Left ventricle myocardium inferior (tissue), 1 donor: ENCODE measurements around the gene FOXD3. TPM values are rescaled to one million over a fixed set of nuclear protein-coding genes. Genes with fewer than 3 reads are reported as not detected.

ENCODE experiments used
- DNase-seq: peaks from one replicate; pipeline ENCODE4 v3.0.0-alpha.2; 2020
- H3K27ac ChIP-seq: fragments of 200-600 bp; replicated peaks from 2 replicates; pipeline ENCODE4 v1.8.0; 2021
- H3K27me3 ChIP-seq: fragments of 200-600 bp; 2 replicates; pipeline ENCODE4 v1.8.0; 2021; ENCODE audit warnings: low read depth
- H3K36me3 ChIP-seq: fragments of 200-600 bp; 2 replicates; pipeline ENCODE4 v1.8.0; 2021
- H3K4me1 ChIP-seq: fragments of 200-600 bp; 2 replicates; pipeline ENCODE4 v1.8.0; 2021
- H3K4me3 ChIP-seq: fragments of 200-600 bp; 2 replicates; pipeline ENCODE4 v1.8.0; 2021; ENCODE audit warnings: mild to moderate bottlenecking, moderate library complexity
- H3K9me3 ChIP-seq: fragments of 200-600 bp; replicated peaks from 2 replicates; pipeline ENCODE4 v1.8.0; 2021
- intact Hi-C: fragments of 100-400 bp; cut with micrococcal nuclease; formaldehyde crosslinking; loops from one replicate; pipeline ENCODE4 v1.11.0; 2022
- total RNA-seq: library from RNA; stranded (reverse); fragmentation: NEBNext Ultra II Directional; extraction: Animal tissue kit (Norgen Biotek cat#: 25700); gene quantifications from one replicate; pipeline ENCODE4 v1.2.1, GENCODE V29; 2021
- TF ChIP-seq, protein P1 (sequence below): fragments of 200-600 bp; IDR thresholded peaks from 2 replicates; pipeline ENCODE4 v1.8.0; 2021; ENCODE audit warnings: antibody characterized with exemption, mild to moderate bottlenecking, borderline replicate concordance
- donor health status: DM: no; HTN: yes; CAD: no; lungs with severe emphysema.

The FOXD3 gene
- total RNA-seq, 1 donor from 2014 or later = 0.11 TPM

DNA sequence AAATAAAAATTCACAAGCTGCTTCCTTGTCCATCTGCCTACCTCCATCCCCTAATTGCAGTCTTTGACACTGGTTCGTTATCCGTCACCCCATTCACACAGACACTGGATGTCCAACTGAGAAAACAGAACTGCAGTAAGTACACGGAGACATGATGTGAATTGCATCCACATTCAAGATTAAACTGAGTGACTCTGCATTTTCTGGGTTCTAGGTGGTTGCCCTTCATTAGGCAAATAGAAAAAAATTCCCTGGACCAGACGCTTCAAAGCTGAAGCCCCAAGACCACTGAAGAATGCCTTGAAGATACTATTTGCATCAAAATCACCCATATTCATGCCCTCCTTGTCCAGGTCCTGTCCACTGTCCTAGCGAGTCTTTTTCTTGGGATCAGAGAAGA lies 37.2 kb downstream of the FOXD3 start:
- H3K4me1 ChIP-seq = no peaks in the 10 kb centered on the region
- H3K9me3 ChIP-seq = no peaks in the 10 kb centered on the region
- no peak overlapping the region for H3K27ac ChIP-seq
- H3K27me3 ChIP-seq = peaks cover 65% of the 10 kb centered on the region
- no peak for DNase-seq
- H3K36me3 ChIP-seq = no peaks in the 10 kb centered on the region
- TF ChIP-seq, protein P1, sequence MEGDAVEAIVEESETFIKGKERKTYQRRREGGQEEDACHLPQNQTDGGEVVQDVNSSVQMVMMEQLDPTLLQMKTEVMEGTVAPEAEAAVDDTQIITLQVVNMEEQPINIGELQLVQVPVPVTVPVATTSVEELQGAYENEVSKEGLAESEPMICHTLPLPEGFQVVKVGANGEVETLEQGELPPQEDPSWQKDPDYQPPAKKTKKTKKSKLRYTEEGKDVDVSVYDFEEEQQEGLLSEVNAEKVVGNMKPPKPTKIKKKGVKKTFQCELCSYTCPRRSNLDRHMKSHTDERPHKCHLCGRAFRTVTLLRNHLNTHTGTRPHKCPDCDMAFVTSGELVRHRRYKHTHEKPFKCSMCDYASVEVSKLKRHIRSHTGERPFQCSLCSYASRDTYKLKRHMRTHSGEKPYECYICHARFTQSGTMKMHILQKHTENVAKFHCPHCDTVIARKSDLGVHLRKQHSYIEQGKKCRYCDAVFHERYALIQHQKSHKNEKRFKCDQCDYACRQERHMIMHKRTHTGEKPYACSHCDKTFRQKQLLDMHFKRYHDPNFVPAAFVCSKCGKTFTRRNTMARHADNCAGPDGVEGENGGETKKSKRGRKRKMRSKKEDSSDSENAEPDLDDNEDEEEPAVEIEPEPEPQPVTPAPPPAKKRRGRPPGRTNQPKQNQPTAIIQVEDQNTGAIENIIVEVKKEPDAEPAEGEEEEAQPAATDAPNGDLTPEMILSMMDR = no peak
- intact Hi-C loops = no loop called here
- no peak overlapping the region for H3K4me3 ChIP-seq

DNA sequence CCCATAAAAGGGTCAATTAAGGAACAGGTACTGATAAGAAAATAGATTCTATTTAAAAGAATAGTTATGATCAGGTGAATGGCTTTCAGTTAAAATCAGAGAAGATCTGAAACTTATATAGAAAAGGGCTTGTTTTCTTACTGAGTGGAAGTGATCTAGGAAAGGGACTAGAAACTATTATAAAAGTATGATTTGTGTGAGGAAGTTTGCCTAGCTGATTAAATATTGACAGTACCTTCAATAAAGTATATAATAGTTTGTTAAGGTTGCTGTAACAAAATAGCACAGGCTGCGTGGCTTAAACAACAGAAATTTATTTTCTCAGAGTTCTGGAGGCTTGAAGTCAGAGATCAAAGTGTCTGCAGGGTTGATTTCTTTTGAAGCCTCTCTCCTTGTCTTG lies 39.7 kb downstream of the FOXD3 start:
- Histone ChIP-seq H3K36me3 (no peaks in the 10 kb centered on the region), H3K27me3 (peaks cover 46% of the 10 kb centered on the region), H3K9me3 (no peaks in the 10 kb centered on the region), H3K27ac (no peak overlapping the region), H3K4me3 (no peak overlapping the region), H3K4me1 (peaks cover 2% of the 10 kb centered on the region)
- intact Hi-C loops = no loop called here
- TF ChIP-seq, protein P1 = no peak
- DNase-seq = no peak

DNA sequence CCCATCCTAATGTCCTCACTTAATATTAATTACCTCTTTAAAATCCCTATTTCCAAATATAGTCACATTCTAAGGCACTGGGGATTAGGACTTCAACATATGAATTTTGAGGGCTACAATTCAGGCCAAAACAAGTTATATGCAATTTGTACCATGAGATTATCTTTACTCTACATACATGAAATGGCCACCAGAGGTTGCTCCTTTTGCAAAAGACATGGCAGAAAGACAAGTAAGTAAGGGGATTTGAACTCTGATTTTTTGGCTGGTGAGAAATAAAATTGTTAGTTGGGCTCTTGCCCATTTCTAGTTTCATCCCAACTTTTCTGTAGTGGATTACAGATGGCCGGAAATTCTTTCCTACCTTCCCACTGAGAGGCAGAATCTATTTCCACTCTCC lies 40.2 kb downstream of the FOXD3 start:
- no peaks in the 10 kb centered on the region for H3K36me3 ChIP-seq
- no peaks in the 10 kb centered on the region for H3K9me3 ChIP-seq
- DNase-seq = no peak
- peaks cover 4% of the 10 kb centered on the region for H3K4me1 ChIP-seq
- H3K27me3 ChIP-seq = peaks cover 42% of the 10 kb centered on the region
- H3K4me3 ChIP-seq = no peak overlapping the region
- intact Hi-C loops = no loop called here
- no peak overlapping the region for H3K27ac ChIP-seq
- TF ChIP-seq, protein P1 = no peak

DNA sequence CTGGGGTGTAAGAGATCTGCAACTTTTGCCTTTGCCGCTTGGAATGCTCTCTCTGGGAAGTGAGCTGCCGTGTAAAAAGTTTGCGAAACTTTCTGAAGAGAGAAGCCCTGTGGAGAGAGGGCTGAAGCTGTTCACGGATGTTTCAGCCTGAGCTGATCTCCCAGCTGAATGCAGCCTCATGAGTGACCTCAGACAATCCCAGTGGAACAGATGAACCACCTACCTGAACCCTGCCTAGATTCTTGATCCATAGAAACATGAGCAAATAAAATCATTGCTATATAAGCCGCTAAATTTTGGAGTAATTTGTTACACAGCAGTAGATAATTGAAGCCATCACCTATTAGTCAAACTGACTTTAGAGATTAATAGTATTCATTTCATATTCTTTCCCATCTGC lies 40.6 kb downstream of the FOXD3 start:
- no peaks in the 10 kb centered on the region for H3K36me3 ChIP-seq

DNA sequence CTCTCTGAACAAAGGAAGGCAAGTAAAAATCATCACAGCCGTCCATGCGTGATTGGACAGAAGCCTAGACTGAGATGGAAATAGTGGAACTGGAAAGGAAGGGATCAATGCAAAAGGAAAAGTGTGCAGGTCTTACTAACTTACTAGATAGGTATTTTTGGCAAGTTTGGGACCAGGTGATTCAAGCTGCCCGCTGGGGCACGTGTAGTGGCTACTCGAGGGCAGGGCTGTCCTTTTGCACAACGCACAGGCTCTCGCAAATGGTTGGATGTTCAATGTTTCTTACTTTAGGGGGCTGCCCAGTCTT lies 44.5 kb downstream of the FOXD3 start:
- intact Hi-C loops = no loop called here
- Histone ChIP-seq H3K4me3 (peak overlapping the region; percentile 85), H3K4me1 (peaks cover 17% of the 10 kb centered on the region), H3K27me3 (peaks cover 4% of the 10 kb centered on the region), H3K27ac (peak overlapping the region; percentile 86), H3K9me3 (no peaks in the 10 kb centered on the region), H3K36me3 (peaks cover 11% of the 10 kb centered on the region)
- no peak for DNase-seq
- TF ChIP-seq, protein P1 = no peak

More for the DNA sequence above, 40.6 kb downstream of the FOXD3 start:
- H3K4me3 ChIP-seq = no peak overlapping the region
- H3K9me3 ChIP-seq = no peaks in the 10 kb centered on the region
- intact Hi-C loops = no loop called here
- H3K27me3 ChIP-seq = peaks cover 41% of the 10 kb centered on the region
- DNase-seq = no peak
- H3K4me1 ChIP-seq = peaks cover 9% of the 10 kb centered on the region
- TF ChIP-seq, protein P1 = no peak
- H3K27ac ChIP-seq = no peak overlapping the region
